22Rv1 (cell line): ENCODE measurements around the gene ZNF318.

Experiments
- H3K27ac ChIP-seq: fragments of 450-650 bp; 2 replicates; pipeline ENCODE4 v1.5.1; 2017
- ZFX ChIP-seq: fragments of 450-650 bp; IDR thresholded peaks from 2 replicates; pipeline ENCODE4 v1.6.1; 2017; ENCODE audit warnings: antibody characterized with exemption, borderline replicate concordance
- TF ChIP-seq, protein P1 (sequence below): fragments of 450-650 bp; IDR thresholded peaks from 2 replicates; pipeline ENCODE4 v1.5.1; 2017; ENCODE audit warnings: mild to moderate bottlenecking

ZNF318 gene

DNA sequence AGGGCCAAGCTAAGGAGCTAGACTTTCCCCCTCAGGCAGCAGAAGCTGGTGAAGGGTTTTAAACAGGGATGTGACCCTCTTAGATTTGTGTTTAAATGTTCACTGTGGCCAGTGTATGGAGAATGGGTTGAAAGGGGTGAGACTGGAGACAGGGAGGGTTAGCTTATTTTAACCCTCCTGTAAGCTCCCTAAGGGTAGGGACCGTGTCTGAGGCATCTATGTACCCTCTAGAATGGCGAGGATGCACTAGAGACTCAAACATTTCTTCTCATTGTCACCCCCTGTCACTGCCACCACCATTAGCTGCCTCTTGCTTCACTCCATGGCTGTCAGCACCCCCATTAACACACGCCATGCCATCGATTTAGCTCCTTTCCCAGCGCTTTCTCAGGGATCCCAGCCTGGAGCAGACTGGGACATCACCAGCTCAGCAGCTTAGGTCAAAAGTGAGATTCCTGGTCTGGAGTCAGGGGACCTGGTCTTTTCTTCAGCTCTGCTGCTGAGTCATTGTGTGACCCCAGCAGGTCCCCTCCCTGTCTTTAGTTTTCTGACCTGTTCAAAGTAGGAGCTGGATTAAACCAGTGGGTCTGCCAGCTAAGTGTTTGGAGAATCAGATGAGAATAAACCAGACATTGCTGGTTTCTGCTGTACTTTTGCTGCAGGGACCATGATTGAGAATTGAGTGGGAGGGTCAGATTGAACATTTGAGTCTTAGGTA is 72.5 kb downstream of the ZNF318 start:
- TF ChIP-seq, protein P1, sequence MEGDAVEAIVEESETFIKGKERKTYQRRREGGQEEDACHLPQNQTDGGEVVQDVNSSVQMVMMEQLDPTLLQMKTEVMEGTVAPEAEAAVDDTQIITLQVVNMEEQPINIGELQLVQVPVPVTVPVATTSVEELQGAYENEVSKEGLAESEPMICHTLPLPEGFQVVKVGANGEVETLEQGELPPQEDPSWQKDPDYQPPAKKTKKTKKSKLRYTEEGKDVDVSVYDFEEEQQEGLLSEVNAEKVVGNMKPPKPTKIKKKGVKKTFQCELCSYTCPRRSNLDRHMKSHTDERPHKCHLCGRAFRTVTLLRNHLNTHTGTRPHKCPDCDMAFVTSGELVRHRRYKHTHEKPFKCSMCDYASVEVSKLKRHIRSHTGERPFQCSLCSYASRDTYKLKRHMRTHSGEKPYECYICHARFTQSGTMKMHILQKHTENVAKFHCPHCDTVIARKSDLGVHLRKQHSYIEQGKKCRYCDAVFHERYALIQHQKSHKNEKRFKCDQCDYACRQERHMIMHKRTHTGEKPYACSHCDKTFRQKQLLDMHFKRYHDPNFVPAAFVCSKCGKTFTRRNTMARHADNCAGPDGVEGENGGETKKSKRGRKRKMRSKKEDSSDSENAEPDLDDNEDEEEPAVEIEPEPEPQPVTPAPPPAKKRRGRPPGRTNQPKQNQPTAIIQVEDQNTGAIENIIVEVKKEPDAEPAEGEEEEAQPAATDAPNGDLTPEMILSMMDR = no peak
- no peak for TF ChIP-seq ZFX
- H3K27ac ChIP-seq = no peak overlapping the region

DNA sequence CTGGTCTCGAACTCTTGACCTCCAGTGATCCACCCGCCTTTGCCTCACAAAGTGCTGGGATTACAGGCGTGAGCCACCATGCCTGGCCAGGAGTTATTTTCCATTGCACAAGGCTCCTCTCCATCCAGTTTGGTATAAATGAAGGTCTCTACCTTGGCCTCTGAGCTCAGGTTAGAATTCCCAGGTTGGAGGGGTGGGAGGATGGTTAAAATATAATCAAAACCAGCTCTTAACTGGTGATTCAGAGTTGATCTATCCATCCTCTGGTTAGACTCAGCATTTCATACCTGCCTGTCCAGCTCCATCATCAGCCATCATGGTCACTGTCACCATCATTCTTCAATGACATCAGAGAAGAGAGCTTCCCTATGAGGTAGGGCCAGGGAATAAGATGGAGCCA is 74.0 kb downstream of the ZNF318 start:
- no peak overlapping the region for H3K27ac ChIP-seq
- no peak for TF ChIP-seq ZFX
- TF ChIP-seq, protein P1 = no peak

DNA sequence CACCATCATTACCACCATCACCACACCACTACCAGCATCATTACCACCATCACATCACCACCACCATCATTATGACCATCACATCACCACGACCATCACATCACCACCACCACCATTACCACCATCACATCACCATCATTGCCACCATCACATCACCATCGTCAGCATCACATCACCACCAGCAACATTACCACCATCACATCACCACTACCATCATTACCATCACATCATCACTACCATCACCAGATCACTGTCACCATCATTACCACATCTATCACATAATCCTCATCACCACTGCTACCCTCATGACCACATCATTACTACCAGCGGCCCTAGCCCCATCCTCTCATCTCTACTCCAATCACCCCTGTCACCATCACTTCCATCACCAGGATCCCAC is 74.9 kb downstream of the ZNF318 start:
- H3K27ac ChIP-seq = no peak overlapping the region
- no peak for TF ChIP-seq ZFX
- TF ChIP-seq, protein P1 = no peak

DNA sequence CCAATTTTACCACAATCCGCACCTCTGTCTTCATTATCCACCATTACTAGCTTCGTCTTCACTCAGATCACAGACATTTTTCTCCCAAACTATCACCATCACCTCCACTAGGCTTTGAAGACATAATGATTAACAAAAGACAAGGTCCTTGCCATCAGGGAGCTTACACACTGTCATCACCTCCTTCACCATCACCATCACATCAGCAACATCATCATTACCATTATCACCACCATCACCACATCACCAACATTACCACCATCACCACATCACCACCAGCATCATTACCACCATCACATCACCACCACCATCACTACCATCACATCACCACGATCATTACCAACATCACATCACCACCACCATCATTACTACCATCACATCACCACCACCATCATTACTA is 75.7 kb downstream of the ZNF318 start:
- H3K27ac ChIP-seq = no peak overlapping the region
- TF ChIP-seq ZFX = no peak
- TF ChIP-seq, protein P1 = no peak

DNA sequence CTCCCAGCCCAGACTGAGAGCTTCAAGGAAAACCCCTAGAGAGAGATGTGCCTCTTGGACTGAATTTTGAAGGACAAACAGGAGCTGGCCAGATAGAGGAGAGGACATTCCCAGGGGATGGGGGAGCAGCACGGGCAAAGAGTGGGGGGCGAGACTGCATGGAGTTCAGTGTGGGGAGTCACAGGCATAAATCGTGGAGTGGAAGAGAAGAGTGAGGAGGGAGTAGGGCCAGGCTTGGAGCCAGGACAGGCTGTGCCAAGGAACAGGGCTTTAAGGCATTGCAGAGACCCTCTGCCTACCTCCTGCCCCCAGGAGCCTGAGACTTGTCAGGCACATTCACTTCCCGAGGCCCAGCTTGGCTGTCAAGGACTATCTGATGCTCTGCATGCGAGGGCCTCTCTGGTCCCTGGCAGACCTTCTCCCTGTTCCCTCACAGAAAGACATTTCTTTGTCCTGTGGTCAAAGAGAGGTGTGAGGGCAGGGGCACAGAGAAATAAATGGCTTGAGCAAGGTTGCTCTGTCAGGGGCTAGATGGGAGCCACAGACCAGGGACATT is 76.6 kb downstream of the ZNF318 start:
- H3K27ac ChIP-seq = no peak overlapping the region

DNA sequence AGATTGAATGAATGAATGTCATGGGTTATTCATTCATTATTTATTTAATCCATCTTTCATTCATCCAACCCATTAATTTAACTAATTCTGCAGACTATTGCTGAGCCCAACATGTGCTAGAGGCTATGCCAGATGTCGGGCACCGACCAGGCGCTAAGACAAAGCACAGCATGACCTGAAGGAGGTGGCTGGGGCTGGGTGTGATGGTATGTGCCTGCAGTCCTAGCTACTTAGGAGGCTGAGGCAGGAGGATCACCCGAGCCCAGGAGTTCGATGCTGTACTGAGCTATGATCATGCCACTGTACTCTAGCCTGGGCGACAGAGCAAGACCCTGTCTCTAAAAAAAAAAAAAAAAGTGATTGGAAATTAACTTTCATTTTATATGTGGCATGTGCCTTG is 77.1 kb downstream of the ZNF318 start:
- H3K27ac ChIP-seq = no peak overlapping the region
- TF ChIP-seq ZFX = no peak
- TF ChIP-seq, protein P1 = no peak

More for the DNA sequence above, 76.6 kb downstream of the ZNF318 start:
- TF ChIP-seq, protein P1 = no peak

DNA sequence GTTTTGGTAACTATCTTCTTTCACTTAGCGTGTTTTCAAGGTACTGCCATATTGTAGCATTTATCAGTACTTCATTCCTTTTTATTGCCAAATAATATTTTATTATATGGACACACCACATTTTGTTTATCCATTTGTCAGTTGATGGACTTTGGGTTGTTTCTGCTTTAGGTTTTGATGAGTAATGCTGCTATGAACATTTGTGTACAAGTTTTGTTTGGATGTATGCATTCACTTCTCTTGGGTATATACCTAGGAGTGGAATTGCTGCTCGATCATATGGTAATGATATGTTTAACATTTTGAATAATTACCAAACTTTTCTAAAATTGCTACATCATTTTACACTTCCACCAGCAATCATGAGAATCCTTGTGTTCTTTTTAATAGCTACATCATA is 77.7 kb downstream of the ZNF318 start:
- H3K27ac ChIP-seq = no peak overlapping the region
- TF ChIP-seq, protein P1 = no peak
- no peak for TF ChIP-seq ZFX
